HepG2 (cell line): ENCODE data around the gene TLR3. TPM values are rescaled to one million over a fixed set of nuclear protein-coding genes. Genes with fewer than 3 reads are reported as not detected.

ENCODE experiments used
- MEF2D ChIP-seq: sonication (generic); formaldehyde crosslinking; IDR thresholded peaks from 2 replicates; pipeline ENCODE4 v1.5.1; 2020; ENCODE audit warnings: mild to moderate bottlenecking, missing genetic modification reagents
- MEIS1 ChIP-seq: sonication (generic); formaldehyde crosslinking; IDR thresholded peaks from 2 replicates; pipeline ENCODE4 v1.9.0; 2021; ENCODE audit warnings: mild to moderate bottlenecking, missing genetic modification reagents, moderate library complexity, borderline replicate concordance
- MEIS2 ChIP-seq: sonication (generic); formaldehyde crosslinking; IDR thresholded peaks from 2 replicates; pipeline ENCODE4 v1.9.0; 2021; ENCODE audit warnings: mild to moderate bottlenecking, missing genetic modification reagents
- NFIB ChIP-seq: sonication (generic); formaldehyde crosslinking; IDR thresholded peaks from 2 replicates; pipeline ENCODE4 v1.9.0; 2021; ENCODE audit warnings: missing genetic modification reagents, mild to moderate bottlenecking, borderline replicate concordance
- NKX3-1 ChIP-seq: sonication (generic); formaldehyde crosslinking; IDR thresholded peaks from 2 replicates; pipeline ENCODE4 v1.5.0; 2020; ENCODE audit warnings: missing genetic modification reagents
- RBAK ChIP-seq: sonication (generic); formaldehyde crosslinking; IDR thresholded peaks from 2 replicates; pipeline ENCODE4 v1.5.1; 2020; ENCODE audit warnings: mild to moderate bottlenecking, missing genetic modification reagents
- SAP130 ChIP-seq: IDR thresholded peaks from 2 replicates; pipeline ENCODE4 v1.6.1; 2016; ENCODE audit warnings: low read depth
- SIX4 ChIP-seq: sonication (generic); formaldehyde crosslinking; IDR thresholded peaks from 2 replicates; pipeline ENCODE4 v1.4.0; 2020; ENCODE audit warnings: missing genetic modification reagents
- STAG1 ChIP-seq: sonication (generic); formaldehyde crosslinking; IDR thresholded peaks from 2 replicates; pipeline ENCODE4 v1.4.0; 2020; ENCODE audit warnings: missing genetic modification reagents
- TEF ChIP-seq: sonication (generic); formaldehyde crosslinking; IDR thresholded peaks from 2 replicates; pipeline ENCODE4 v1.5.0; 2020; ENCODE audit warnings: missing genetic modification reagents
- YEATS4 ChIP-seq: sonication (generic); formaldehyde crosslinking; IDR thresholded peaks from 2 replicates; pipeline ENCODE4 v1.4.0; 2020; ENCODE audit warnings: missing genetic modification reagents, borderline replicate concordance
- ZBED4 ChIP-seq: sonication (generic); formaldehyde crosslinking; IDR thresholded peaks from 2 replicates; pipeline ENCODE4 v1.4.0; 2020; ENCODE audit warnings: missing genetic modification reagents, borderline replicate concordance
- ZNF142 ChIP-seq: sonication (generic); formaldehyde crosslinking; IDR thresholded peaks from 2 replicates; pipeline ENCODE4 v1.4.0; 2020; ENCODE audit warnings: missing genetic modification reagents
- ZNF331 ChIP-seq: sonication (generic); formaldehyde crosslinking; IDR thresholded peaks from 2 replicates; pipeline ENCODE4 v1.4.0; 2020; ENCODE audit warnings: missing genetic modification reagents
- ZNF7 ChIP-seq: IDR thresholded peaks from 2 replicates; pipeline ENCODE4 v1.6.1; 2016; ENCODE audit warnings: missing biosample characterization, missing genetic modification reagents
- ZNF768 ChIP-seq: sonication (generic); formaldehyde crosslinking; IDR thresholded peaks from 2 replicates; pipeline ENCODE4 v1.4.0; 2020; ENCODE audit warnings: missing genetic modification reagents
- polyA plus RNA-seq, 8 experiments: library from polyadenylated mRNA; depleted of rRNA in 3 of 8; stranded (reverse) in 7 of 8; unstranded in 1 of 8; fragments of >200 nt; fragmentation: Illumina TruSeq in 4 of 8; extraction: Trizol in 4 of 8; gene quantifications; 2 replicates each; pipeline versions ENCODE4 v1.2.1 to v1.2.3, GENCODE V29; 2011 to 2016; ENCODE audit warnings: low read depth in 4 of 8, missing spikeins in 1 of 8, mixed read lengths in 1 of 8; ENCODE audit not compliant: insufficient read depth in 1 of 8
- total RNA-seq, 5 experiments: library from RNA; depleted of rRNA; stranded (reverse); fragments of >200 nt; fragmentation: Illumina TruSeq; extraction: Trizol; gene quantifications; 2 replicates each; pipeline ENCODE4 v1.2.3, GENCODE V29; 2016; ENCODE audit warnings: low read depth in 1 of 5
- TF ChIP-seq, protein P1 (sequence below): sonication (generic); formaldehyde crosslinking; IDR thresholded peaks from 2 replicates; pipeline ENCODE4 v1.4.0; 2020; ENCODE audit warnings: missing genetic modification reagents
- TF ChIP-seq, protein P2 (sequence below): sonication (generic); formaldehyde crosslinking; conservative IDR thresholded peaks from 2 replicates; pipeline ENCODE4 v1.5.0; 2020; ENCODE audit warnings: missing genetic modification reagents

The TLR3 gene
- total and polyA plus RNA-seq, 2 of the 13 experiments (the other 11 are each of a cell fraction or from before 2014, with no cell fraction given), result 0.11 to 0.38 TPM

- TF ChIP-seq, protein P1, sequence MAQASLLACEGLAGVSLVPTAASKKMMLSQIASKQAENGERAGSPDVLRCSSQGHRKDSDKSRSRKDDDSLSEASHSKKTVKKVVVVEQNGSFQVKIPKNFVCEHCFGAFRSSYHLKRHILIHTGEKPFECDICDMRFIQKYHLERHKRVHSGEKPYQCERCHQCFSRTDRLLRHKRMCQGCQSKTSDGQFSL (CRISPR knock-in tag), result no peak
- TF ChIP-seq ZNF331 (0 out of 2 replicates have a peak, but pooled peaks have one; percentile 28), ZBED4 (CRISPR knock-in tag) (peak; percentile 9; the same call in 1 of the 2 replicates), YEATS4 (no peak), MEIS2 (CRISPR knock-in tag) (no peak), ZNF142 (CRISPR knock-in tag) (no peak), ZNF7 (CRISPR knock-in tag) (peak; percentile 87; the same call in 1 of the 2 replicates), TEF (CRISPR knock-in tag) (no peak), STAG1 (CRISPR knock-in tag) (peak; percentile 77), NFIB (no peak), MEF2D (CRISPR knock-in tag) (no peak), MEIS1 (peak; percentile 49; the same call in 1 of the 2 replicates), ZNF768 (CRISPR knock-in tag) (peak; percentile 22; the same call in 1 of the 2 replicates), SIX4 (peak; percentile 66), NKX3-1 (CRISPR knock-in tag) (no peak), RBAK (CRISPR knock-in tag) (0 out of 2 replicates have a peak, but pooled peaks have one; percentile 60), SAP130 (CRISPR knock-in tag) (no peak; the same call in 1 of the 2 replicates)
- TF ChIP-seq, protein P2, sequence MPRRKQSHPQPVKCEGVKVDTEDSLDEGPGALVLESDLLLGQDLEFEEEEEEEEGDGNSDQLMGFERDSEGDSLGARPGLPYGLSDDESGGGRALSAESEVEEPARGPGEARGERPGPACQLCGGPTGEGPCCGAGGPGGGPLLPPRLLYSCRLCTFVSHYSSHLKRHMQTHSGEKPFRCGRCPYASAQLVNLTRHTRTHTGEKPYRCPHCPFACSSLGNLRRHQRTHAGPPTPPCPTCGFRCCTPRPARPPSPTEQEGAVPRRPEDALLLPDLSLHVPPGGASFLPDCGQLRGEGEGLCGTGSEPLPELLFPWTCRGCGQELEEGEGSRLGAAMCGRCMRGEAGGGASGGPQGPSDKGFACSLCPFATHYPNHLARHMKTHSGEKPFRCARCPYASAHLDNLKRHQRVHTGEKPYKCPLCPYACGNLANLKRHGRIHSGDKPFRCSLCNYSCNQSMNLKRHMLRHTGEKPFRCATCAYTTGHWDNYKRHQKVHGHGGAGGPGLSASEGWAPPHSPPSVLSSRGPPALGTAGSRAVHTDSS (CRISPR knock-in tag), result no peak
Measured at GRCh38 chr4:186067757-186068385, 1.1 kb upstream of the TLR3 start (continued).
